Measurements from ENCODE around the gene GPR176.

Gene GPR176, protein sequence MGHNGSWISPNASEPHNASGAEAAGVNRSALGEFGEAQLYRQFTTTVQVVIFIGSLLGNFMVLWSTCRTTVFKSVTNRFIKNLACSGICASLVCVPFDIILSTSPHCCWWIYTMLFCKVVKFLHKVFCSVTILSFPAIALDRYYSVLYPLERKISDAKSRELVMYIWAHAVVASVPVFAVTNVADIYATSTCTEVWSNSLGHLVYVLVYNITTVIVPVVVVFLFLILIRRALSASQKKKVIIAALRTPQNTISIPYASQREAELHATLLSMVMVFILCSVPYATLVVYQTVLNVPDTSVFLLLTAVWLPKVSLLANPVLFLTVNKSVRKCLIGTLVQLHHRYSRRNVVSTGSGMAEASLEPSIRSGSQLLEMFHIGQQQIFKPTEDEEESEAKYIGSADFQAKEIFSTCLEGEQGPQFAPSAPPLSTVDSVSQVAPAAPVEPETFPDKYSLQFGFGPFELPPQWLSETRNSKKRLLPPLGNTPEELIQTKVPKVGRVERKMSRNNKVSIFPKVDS

DNA sequence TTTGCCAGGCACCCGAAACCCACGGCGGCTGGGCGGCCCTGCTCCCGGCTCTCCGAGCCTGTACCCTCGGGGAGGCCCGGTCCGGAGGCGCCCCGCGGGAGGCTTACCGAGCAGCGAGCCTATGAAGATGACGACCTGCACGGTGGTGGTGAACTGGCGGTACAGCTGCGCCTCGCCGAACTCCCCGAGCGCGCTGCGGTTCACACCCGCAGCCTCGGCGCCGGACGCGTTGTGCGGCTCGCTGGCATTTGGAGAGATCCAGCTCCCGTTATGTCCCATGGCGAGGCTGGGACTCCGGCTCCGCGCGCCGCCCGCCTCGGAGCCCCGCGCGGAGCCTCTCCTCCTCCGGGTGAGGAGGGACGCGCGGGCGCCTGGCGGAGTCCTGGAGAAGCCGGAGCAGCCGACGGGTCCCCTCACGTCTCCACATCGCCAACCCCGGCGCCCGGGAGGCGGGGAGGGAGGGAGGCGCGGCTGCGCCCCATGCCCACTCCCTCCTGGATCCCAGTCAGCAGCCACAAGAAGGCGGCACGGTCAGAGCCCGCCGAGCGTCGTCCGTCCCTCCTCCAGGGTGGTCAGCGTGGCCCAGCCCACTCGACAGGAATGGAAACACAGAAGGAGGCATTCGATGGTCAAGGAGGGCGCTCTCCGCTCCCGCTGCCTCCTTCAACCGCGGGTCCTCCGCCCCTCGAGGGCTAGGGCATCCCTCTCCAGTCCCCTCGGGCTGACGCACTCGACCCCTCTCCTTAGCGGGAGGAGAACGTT is at the start of gene GPR176:
GPR176 (minus strand) TSS at position 519 of the 762 bp plus-strand sequence; CDS start at position 279, 240 bp downstream.
- CTCF ChIA-PET, result interaction anchor here (0.5 kb wide), 1 partner anchor 46 kb away, joined by 4 read pairs; no protein-coding TSS in a partner anchor
- H3K27ac ChIP-seq (ENCODE audit: extremely low read depth, low read depth, low read length), result peak within 1 kb of the TSS; percentile 48
- POLR2A ChIA-PET, result interaction anchor here (0.9 to 1.5 kb wide), 4 partner anchors 14 to 137 kb away, joined by 4 to 10 read pairs (median 4); partner anchors contain the start of genes EIF2AK4 and FSIP1
- peak within 1 kb of the TSS; percentile 60 for H3K4me3 ChIP-seq (ENCODE audit: low read depth, low read length)
- no peaks in the 10 kb centered on the region for H3K9me3 ChIP-seq (ENCODE audit: control insufficient read depth, insufficient read depth, low read depth, low read length)
- H3K4me1 ChIP-seq (ENCODE audit: control insufficient read depth, insufficient read depth, low read length), result no peaks in the 10 kb centered on the region
- no peaks in the 10 kb centered on the region for H3K36me3 ChIP-seq (ENCODE audit: control insufficient read depth in 2 of 2, insufficient read depth in 1 of 2, low read length in 2 of 2)
- no peak for TF ChIP-seq ZNF677 (tag by site-specific recombination; IDR thresholded peaks at IDR 0.05)
- TF ChIP-seq ZNF488 (tag by site-specific recombination; IDR thresholded peaks at IDR 0.05), result no peak
- TF ChIP-seq ZIC2 (tag by site-specific recombination; IDR thresholded peaks at IDR 0.05), result peak; percentile 49
- TF ChIP-seq SP2 (tag by site-specific recombination; IDR thresholded peaks at IDR 0.05), result peak; percentile 81
- TF ChIP-seq ZNF529 (tag by site-specific recombination; IDR thresholded peaks at IDR 0.05; ENCODE audit: insufficient replicate concordance), result no peak
- no peak for TF ChIP-seq ZNF558 (tag by site-specific recombination; IDR thresholded peaks at IDR 0.05)
- TF ChIP-seq ZNF514 (tag by site-specific recombination; IDR thresholded peaks at IDR 0.05), result no peak
- TF ChIP-seq ZNF274 (IDR thresholded peaks at IDR 0.05; ENCODE audit: low read length), result no peak
- TF ChIP-seq ZNF274 (tag by site-specific recombination; IDR thresholded peaks at IDR 0.05; ENCODE audit: borderline replicate concordance), result no peak
- no peak for TF ChIP-seq ZNF629 (tag by site-specific recombination; IDR thresholded peaks at IDR 0.05)
- 0 out of 2 replicates have a peak, but pooled peaks have one; percentile 74 for TF ChIP-seq KLF8 (tag by site-specific recombination; IDR thresholded peaks at IDR 0.05)
- TF ChIP-seq ZNF138 (tag by site-specific recombination; IDR thresholded peaks at IDR 0.05; ENCODE audit: borderline replicate concordance), result no peak
- TF ChIP-seq GLIS2 (tag by site-specific recombination; IDR thresholded peaks at IDR 0.05), result peak; percentile 23
- no peak for TF ChIP-seq ZBTB8A (tag by site-specific recombination; IDR thresholded peaks at IDR 0.05)
- TF ChIP-seq ZNF132 (tag by site-specific recombination; IDR thresholded peaks at IDR 0.05; ENCODE audit: borderline replicate concordance), result no peak
- TF ChIP-seq ZNF239 (tag by site-specific recombination; IDR thresholded peaks at IDR 0.05), result no peak
- peak; percentile 75; the same call in 1 of the 2 replicates for TF ChIP-seq ZNF777 (tag by site-specific recombination; IDR thresholded peaks at IDR 0.05; ENCODE audit: borderline replicate concordance)
- no peak for TF ChIP-seq ZNF830 (tag by site-specific recombination; IDR thresholded peaks at IDR 0.05; ENCODE audit: low read depth)
- no peak for TF ChIP-seq BCL11A (tag by site-specific recombination; IDR thresholded peaks at IDR 0.05; ENCODE audit: low read depth)
- TF ChIP-seq, protein P1, sequence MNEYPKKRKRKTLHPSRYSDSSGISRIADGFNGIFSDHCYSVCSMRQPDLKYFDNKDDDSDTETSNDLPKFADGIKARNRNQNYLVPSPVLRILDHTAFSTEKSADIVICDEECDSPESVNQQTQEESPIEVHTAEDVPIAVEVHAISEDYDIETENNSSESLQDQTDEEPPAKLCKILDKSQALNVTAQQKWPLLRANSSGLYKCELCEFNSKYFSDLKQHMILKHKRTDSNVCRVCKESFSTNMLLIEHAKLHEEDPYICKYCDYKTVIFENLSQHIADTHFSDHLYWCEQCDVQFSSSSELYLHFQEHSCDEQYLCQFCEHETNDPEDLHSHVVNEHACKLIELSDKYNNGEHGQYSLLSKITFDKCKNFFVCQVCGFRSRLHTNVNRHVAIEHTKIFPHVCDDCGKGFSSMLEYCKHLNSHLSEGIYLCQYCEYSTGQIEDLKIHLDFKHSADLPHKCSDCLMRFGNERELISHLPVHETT (tag by site-specific recombination; IDR thresholded peaks at IDR 0.05), result no peak
- TF ChIP-seq ZNF23 (tag by site-specific recombination; IDR thresholded peaks at IDR 0.05; ENCODE audit: borderline replicate concordance), result no peak
- no peak for TF ChIP-seq ZNF350 (tag by site-specific recombination; IDR thresholded peaks at IDR 0.05)
- TF ChIP-seq ZNF768 (tag by site-specific recombination; IDR thresholded peaks at IDR 0.05), result no peak
- TF ChIP-seq, protein P2, sequence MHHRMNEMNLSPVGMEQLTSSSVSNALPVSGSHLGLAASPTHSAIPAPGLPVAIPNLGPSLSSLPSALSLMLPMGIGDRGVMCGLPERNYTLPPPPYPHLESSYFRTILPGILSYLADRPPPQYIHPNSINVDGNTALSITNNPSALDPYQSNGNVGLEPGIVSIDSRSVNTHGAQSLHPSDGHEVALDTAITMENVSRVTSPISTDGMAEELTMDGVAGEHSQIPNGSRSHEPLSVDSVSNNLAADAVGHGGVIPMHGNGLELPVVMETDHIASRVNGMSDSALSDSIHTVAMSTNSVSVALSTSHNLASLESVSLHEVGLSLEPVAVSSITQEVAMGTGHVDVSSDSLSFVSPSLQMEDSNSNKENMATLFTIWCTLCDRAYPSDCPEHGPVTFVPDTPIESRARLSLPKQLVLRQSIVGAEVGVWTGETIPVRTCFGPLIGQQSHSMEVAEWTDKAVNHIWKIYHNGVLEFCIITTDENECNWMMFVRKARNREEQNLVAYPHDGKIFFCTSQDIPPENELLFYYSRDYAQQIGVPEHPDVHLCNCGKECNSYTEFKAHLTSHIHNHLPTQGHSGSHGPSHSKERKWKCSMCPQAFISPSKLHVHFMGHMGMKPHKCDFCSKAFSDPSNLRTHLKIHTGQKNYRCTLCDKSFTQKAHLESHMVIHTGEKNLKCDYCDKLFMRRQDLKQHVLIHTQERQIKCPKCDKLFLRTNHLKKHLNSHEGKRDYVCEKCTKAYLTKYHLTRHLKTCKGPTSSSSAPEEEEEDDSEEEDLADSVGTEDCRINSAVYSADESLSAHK (tag by site-specific recombination; IDR thresholded peaks at IDR 0.05), result no peak
- TF ChIP-seq ZNF214 (tag by site-specific recombination; IDR thresholded peaks at IDR 0.05; ENCODE audit: borderline replicate concordance), result no peak
- TF ChIP-seq, protein P3, sequence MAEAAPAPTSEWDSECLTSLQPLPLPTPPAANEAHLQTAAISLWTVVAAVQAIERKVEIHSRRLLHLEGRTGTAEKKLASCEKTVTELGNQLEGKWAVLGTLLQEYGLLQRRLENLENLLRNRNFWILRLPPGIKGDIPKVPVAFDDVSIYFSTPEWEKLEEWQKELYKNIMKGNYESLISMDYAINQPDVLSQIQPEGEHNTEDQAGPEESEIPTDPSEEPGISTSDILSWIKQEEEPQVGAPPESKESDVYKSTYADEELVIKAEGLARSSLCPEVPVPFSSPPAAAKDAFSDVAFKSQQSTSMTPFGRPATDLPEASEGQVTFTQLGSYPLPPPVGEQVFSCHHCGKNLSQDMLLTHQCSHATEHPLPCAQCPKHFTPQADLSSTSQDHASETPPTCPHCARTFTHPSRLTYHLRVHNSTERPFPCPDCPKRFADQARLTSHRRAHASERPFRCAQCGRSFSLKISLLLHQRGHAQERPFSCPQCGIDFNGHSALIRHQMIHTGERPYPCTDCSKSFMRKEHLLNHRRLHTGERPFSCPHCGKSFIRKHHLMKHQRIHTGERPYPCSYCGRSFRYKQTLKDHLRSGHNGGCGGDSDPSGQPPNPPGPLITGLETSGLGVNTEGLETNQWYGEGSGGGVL (tag by site-specific recombination; IDR thresholded peaks at IDR 0.05), result peak; percentile 25; the same call in 1 of the 2 replicates
- TF ChIP-seq KLF17 (tag by site-specific recombination; IDR thresholded peaks at IDR 0.05), result peak; percentile 19; the same call in 1 of the 2 replicates
- TF ChIP-seq ZNF621 (tag by site-specific recombination; IDR thresholded peaks at IDR 0.05), result no peak
- TF ChIP-seq ZBTB21 (tag by site-specific recombination; IDR thresholded peaks at IDR 0.05), result no peak
